HG03108 (cell line): ENCODE results near the gene GRID1.
"Not testable (repeated sequence)": the region's sequence is repeated elsewhere in the genome, so short reads cannot be mapped to it uniquely, and the experiment has no call there.

Experiments used
- ATAC-seq: cut with Tn5 transposase; IDR thresholded peaks from one replicate; pipeline ENCODE4 v1.9.1; 2021; ENCODE audit warnings: moderate library complexity; ENCODE audit not compliant: unreplicated experiment

Gene GRID1

GRCh38 chr10:86177537-86178155, 188.9 kb downstream of the GRID1 start:
- no peak for ATAC-seq

DNA sequence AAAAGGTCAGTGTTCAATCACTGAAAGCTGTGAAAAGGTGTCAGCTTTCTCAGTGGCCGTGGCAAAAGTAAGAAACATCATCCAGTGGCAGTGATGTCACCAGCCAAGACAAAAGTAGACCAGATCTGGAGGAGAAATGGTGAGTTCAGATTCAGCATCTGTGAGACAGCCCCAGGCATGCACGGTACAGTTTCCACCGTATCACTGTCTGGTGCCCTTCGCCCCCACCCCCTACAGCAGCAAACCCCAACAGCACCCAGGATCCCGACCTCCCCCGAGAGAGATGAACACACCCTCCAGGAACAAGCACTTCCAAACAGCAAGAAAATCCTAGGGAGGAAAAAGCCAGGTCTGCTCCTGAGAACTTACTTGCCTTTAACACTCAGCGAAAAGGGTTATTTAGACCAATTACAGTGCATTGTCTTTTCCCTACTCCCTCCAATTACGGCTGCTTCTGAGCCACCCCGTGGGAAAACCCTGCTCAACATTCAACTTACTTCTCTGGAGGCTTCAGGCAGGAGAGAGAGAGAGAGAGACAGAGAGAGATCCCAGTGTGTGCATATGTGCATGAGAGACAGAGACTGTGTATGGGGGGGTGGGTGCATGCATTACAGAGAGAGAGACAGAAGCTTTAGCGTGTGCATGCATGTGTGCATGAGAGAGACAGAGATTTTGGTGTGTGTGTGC, 189.6 kb downstream of the GRID1 start:
- no peak for ATAC-seq

DNA sequence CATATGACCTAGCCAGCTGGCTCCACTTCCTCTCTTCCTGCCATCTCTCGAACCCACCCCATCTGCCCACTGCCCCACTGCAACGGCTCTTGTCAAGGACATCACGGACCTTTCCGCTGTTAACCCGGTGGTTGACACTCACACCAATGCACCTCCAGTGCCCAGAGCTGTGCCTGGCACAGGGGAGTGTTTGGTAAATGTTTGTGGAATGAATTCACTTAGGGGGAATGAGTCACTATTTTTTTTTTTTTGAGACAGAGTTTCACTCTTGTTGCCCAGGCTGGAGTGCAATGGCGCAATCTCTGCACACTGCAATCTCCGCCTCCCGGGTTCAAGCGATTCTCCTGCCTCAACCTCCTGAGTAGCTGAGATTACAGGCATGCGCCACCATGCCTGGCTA, 191.1 kb downstream of the GRID1 start:
- ATAC-seq, result not testable (repeated sequence)

DNA sequence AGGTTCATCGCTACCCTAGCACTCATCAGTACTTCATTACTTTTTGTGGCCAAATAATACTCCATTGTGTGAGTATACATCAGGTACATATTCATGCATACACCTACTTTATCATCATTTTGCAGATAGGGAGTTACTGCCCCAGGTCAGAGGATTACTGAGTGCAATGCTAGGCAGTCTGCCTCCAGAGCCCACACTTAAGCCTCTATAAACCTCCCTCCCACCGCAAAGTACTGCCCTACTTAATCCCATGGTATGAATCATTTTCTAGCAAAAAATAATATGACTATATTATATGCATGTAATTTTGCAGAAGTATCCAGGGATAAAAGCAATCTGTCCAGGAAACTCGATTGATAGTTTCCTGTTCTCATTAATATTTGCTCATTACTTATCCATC, 194.3 kb downstream of the GRID1 start:
- no peak for ATAC-seq

- ATAC-seq, result no peak
These were observed 196.1 kb downstream of the GRID1 start for GRCh38 chr10:86170255-86171108.

DNA sequence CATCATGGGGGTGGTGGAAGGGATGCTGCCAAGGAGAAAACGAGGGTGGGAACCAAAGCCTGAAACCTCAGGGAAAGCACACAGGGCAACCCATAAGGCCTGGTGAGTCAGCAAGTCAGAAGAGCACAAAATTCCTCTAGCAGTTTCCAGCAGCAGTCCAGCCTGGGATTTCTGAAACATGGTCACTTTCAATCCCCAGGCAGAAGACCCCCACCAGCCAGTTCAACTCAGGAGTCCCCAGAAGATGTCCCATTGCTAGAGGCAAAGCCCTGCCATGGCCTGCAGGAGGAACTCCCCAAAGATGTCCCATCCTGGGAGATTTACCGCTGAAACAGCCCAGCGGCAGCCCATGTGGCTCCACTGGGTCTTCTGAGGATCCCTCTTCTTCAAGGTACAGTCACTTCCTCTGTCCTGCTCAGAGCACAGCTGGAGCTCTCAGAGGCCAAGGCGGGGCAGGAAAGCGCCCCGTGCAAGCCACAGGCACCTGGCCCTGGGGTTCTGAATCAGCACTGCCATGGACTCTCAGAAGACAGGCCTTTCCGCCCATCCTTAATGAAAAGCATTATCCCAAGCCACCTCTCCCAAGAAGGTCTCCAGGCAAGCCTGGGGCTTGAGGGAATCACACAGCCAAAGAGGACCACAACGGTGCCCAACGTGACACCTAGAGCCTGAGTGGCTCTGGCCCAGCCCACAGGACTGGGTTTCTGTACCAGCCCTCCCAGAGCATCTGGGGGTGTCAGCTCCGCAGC, 196.9 kb downstream of the GRID1 start:
- no peak for ATAC-seq

- ATAC-seq, result no peak
These were observed 197.5 kb downstream of the GRID1 start for GRCh38 chr10:86169066-86169465.

DNA sequence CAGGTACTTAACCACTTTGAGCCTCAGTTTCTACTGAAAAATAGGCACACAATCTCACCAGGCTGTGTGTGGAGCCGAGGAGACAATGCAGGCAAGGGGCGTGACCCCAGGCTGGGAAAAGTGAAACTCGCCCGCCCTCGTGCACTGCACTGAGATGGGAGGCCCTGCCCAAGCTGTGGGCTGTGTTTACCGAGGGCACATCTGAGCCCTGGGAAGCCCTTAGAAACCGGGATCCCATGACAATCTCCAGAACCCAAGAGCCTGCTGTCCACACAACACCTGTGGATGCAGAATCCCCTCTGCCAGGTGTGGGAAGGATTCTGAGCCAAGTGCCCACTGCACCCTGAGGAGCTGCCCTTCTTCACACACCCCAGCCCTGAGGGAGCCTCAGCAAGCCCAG, 198.3 kb downstream of the GRID1 start:
- no peak for ATAC-seq

DNA sequence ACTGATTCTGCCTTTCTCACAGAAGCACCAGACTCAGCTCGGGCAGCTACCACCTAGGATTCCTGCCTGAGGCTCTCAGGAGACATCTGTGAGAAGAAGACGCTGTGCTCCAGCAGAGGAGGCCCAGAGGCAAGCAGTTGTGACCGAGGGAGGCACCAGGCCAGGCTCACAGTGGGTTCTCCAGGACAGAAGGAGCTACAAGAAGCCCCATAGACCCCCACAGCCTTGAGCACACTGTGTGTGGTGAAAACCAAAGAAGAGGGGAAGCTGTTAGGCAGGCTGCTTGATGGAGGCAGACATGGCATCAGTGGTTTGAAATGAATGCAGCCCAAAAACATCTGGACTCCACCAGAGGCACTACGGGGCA, 198.8 kb downstream of the GRID1 start:
- no peak for ATAC-seq

GRCh38 chr10:86167121-86167761, 199.4 kb downstream of the GRID1 start:
- ATAC-seq, result no peak

DNA sequence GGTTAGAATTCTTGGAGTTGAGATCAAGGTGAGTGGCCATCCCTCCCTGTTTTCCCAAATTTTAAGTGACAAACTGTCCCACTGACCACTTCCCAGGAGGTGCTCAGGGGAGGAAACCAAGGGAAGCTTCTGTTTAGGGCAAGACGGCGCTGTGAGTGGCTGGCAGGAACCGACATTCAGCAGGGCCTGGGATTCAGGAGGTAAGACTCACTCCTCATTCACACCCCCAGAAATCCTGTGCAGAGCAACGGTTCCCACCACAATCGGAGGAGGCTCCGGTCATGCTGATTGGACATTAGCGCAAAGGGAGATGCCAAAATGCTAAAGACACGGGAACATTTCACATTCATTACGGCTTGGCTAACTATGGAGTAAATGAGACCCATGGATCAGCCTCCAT, 200.9 kb downstream of the GRID1 start:
- ATAC-seq, result no peak

- ATAC-seq, result no peak
These were observed 201.5 kb downstream of the GRID1 start for GRCh38 chr10:86164960-86165630.

DNA sequence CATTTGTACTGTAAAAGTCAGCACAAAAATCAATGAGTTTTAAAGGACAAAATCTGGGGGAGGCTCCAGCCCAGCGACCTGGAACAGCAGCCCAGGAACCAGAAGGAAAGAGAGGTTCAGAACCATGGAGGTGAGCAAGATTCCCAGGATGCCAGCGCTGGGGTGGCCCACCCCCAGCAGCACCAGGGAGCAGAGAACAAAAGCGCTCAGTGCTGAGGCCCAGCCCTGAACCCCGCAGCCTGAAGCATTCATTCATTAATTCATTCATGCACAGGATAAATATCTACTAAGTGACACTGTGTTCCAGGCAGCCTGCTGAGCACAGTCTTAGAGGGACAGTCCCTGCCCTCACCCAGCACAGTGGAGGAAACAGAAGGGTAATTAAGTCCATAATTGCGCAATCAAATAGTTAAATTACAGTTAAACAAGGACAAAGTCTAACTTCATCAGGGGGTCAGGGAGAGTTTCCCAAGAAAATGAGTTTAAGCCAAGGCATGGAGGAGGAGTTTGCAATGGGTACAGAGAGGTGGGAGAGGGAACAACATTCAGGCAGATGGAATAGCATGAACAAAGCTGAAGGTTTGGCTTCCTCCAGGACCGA, 202.3 kb downstream of the GRID1 start:
- ATAC-seq, result no peak

DNA sequence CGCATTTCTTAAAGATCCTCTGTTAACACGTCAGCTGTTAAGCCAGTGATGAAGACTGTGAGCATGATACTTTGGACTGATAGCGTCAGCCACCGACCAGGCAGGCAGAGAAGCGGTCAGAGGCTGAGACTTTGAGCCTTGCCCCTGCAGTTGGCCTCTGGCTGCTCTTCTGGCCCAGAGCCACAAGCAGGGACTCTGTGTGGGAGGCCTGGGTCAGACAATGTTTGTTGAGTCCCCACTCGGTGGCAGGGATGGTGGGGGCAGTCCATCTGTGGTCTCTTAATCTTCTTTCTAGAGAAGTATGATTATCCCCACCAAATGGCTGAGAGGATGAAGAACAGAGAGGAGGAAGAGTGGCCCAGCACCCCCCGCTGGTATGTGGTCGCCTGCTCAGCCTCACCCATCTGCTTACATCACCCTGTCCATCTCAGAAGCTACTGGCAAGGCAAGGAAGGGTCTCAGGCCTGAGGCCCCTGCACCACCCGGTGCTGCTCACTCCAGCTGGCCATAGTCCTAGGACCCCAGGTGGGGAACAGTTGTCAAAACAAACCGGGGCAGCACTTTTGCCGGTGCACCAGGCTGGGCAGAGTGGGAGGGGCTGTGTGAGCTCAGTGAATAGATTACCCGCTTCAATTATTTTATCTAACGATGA, 202.9 kb downstream of the GRID1 start:
- ATAC-seq, result no peak

DNA sequence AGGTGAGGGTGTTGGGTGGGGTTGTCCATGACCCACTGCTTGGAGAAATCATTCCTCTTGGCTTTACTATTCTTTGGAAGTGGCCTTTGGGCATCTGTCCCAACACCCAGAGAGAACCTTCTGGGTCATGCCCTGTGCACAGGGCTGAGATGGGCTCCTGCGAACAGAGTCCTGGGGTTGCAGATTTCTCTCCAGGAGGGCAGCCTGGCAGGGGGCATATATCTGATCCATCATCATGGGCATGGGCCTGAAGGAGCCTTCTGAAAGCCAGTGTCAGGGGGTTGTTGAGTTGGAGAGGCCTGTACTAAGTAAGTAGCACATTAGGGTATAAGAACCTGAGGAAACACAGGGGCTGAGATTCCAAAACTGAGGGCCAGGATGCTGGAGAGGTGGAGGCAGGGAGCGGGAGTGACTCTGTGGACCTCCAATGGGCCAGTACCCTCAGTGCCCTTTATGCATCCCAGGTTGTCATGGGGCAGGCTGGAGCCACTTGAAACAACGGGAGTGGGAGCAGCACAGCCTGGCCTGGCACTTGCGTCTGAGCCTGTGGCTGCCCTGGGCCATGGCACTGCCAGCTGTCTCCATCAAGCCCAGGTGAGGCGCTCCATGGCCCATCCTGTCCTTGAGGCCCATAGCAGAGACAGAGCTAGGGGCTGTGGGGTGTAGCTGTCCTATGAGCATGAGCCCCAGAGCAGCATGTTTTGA, 203.7 kb downstream of the GRID1 start:
- ATAC-seq, result no peak

DNA sequence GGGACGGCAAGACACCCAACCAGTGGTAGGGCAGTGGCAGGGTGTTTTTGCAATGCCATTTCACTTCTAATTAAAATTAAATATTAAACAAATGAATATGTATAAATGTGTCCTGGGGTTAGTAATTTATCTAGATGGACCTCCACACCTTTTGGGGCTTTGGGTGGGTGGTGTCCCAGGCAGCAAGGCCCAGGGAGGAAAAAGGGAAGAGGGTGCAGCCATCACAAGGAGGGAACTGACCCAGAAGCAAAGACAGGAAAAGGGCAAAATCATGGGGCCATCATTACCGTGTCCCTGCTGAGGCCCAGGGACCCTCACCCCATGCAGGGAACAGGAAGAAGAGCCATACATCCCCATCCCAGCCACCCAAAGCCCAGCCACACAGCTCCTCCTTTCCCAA, 204.6 kb downstream of the GRID1 start:
- no peak for ATAC-seq

DNA sequence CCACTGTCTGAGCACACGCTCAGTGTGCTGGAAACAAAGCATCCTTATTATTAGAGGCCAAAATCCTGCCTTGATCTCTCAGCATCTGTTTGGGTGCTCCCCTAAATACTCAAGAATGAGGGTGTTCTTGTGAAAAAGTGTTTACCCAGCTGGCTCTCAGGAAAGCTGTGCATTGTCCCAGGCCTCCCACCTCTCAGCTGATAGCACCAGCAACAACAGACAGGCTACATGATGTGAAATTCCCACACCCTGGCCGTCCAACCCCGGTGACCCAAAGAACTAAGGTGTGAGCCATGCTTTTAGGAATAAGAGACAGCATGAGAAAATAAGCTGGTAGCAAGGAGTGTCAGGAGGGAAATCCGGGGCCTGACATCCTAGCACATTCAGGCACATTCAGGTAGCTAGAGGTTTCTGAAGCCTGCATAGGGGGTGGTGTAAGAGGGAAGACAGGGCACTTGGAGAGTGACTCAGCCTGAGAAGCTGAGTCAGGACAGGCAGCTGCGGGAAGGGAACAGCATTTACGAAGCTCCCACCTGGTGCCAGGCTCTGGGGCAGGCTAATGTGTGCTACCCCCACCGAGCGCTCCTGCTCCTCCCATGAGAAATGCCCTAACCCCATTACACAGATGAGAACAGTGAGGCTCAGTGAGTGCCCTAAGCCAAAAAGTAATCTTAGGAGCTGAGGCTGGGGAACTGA, 205.6 kb downstream of the GRID1 start:
- ATAC-seq, result no peak

DNA sequence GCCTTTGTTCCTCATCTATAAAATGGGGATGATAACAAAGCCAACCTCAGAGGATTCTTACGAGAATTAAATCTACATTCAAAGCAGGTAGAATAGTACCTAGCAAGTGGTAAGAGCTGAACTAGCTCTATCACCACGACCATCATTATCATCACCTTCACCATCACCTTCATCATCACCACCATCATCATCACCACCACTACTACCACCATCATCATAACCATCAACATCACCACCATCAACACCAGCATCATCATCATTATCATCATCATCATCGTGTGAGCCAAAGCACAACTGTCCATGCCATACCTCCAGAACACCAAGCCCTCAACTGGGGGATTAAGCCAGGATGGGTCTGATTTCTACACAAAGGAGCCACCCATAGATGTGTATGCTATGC, 206.8 kb downstream of the GRID1 start:
- ATAC-seq, result no peak
